Ascending aorta (tissue), 2 donors: ENCODE measurements around the gene NEK6. TPM values are rescaled to one million over a fixed set of nuclear protein-coding genes. Genes with fewer than 3 reads are reported as not detected.

Source experiments
- DNase-seq, 2 donors: peaks; one replicate each; pipeline ENCODE4 v3.0.0-alpha.2; 2019; ENCODE audit warnings: low spot score in 2 of 2
- H3K27ac ChIP-seq, 2 donors: fragments of 200-600 bp; sonication (generic); one replicate each; pipeline ENCODE4 v1.5.1; 2016 to 2017; ENCODE audit warnings: mild to moderate bottlenecking in 1 of 2
- H3K27me3 ChIP-seq: fragments of 200-600 bp; sonication (generic); one replicate; pipeline ENCODE4 v1.5.1; 2017
- H3K36me3 ChIP-seq, 2 donors: fragments of 200-600 bp; sonication (generic); one replicate each; pipeline ENCODE4 v1.5.1; 2016
- H3K4me1 ChIP-seq, 2 donors: fragments of 200-600 bp; sonication (generic); one replicate each; pipeline ENCODE4 v1.5.1; 2016 to 2017; ENCODE audit warnings: mild to moderate bottlenecking in 1 of 2
- H3K4me3 ChIP-seq, 2 donors: fragments of 200-600 bp; sonication (generic); one replicate each; pipeline ENCODE4 v1.5.1; 2016 to 2017; ENCODE audit warnings: mild to moderate bottlenecking in 1 of 2
- H3K9me3 ChIP-seq, 2 donors: fragments of 200-600 bp; sonication (generic); one replicate each; pipeline ENCODE4 v1.5.1; 2016
- CTCF ChIP-seq, 3 experiments: fragments of 200-600 bp in 2 of 3; fragments of 450-650 bp in 1 of 3; sonication (generic) in 2 of 3; IDR thresholded peaks; one replicate each; pipeline ENCODE4 v1.5.1; 2016 to 2019; ENCODE audit warnings: antibody characterized with exemption in 3 of 3, mild to moderate bottlenecking in 1 of 3, moderate library complexity in 1 of 3
- intact Hi-C: fragments of 100-400 bp; cut with DNase I; formaldehyde crosslinking; loops from one replicate; pipeline ENCODE4 v1.15.1; 2023
- total RNA-seq: library from RNA; depleted of rRNA; stranded (reverse); fragments of >200 nt; gene quantifications from one replicate; pipeline ENCODE4 v1.1.0, GENCODE V29; 2016

The NEK6 gene
- total RNA-seq, 1 donor from 2014 or later = 6.7 TPM

- TF ChIP-seq CTCF (IDR thresholded peaks at IDR 0.05) = no peak
- H3K36me3 ChIP-seq = peaks cover 84 to 95% of the 10 kb centered on the region in 2 donors
- DNase-seq = no peak
Observed at GRCh38 chr9:124351672-124352468, 94.1 kb downstream of the NEK6 start.

GRCh38 chr9:124352616-124353015 lies 94.9 kb downstream of the NEK6 start:
- no peak for TF ChIP-seq CTCF (IDR thresholded peaks at IDR 0.05)
- Histone ChIP-seq H3K27me3 (no peaks in the 10 kb centered on the region), H3K4me1 (no peaks in the 10 kb centered on the region), H3K4me3 (no peak overlapping the region), H3K36me3 (peaks cover 77 to 90% of the 10 kb centered on the region in 2 donors), H3K9me3 (no peaks in the 10 kb centered on the region), H3K27ac (no peak overlapping the region)
- DNase-seq = no peak
- intact Hi-C loops = no loop called here

More at GRCh38 chr9:124351672-124352468, 94.1 kb downstream of the NEK6 start:
- H3K4me1 ChIP-seq = no peaks in the 10 kb centered on the region
- H3K4me3 ChIP-seq = no peak overlapping the region
- no peak overlapping the region for H3K27ac ChIP-seq
- H3K27me3 ChIP-seq = no peaks in the 10 kb centered on the region
- H3K9me3 ChIP-seq = no peaks in the 10 kb centered on the region
- intact Hi-C loops = no loop called here

- Histone ChIP-seq H3K36me3 (peaks cover 71 to 83% of the 10 kb centered on the region in 2 donors), H3K4me3 (no peak overlapping the region), H3K27me3 (no peaks in the 10 kb centered on the region), H3K9me3 (no peaks in the 10 kb centered on the region), H3K27ac (no peak overlapping the region), H3K4me1 (no peaks in the 10 kb centered on the region)
- intact Hi-C loops = no loop called here
- no peak for TF ChIP-seq CTCF (IDR thresholded peaks at IDR 0.05)
- DNase-seq = no peak
Observed at GRCh38 chr9:124353166-124353768, 95.5 kb downstream of the NEK6 start.

- no peak for TF ChIP-seq CTCF (IDR thresholded peaks at IDR 0.05)
- Histone ChIP-seq H3K4me3 (no peak overlapping the region), H3K27ac (no peak overlapping the region), H3K4me1 (no peaks in the 10 kb centered on the region), H3K9me3 (no peaks in the 10 kb centered on the region), H3K27me3 (no peaks in the 10 kb centered on the region), H3K36me3 (peaks cover 65 to 77% of the 10 kb centered on the region in 2 donors)
- intact Hi-C loops = no loop called here
- no peak for DNase-seq
Observed at GRCh38 chr9:124353811-124354274, 96.1 kb downstream of the NEK6 start.

- DNase-seq = peak in 1 of 2 donors; percentile 62
- Histone ChIP-seq H3K36me3 (peaks cover 62 to 74% of the 10 kb centered on the region in 2 donors), H3K4me3 (no peak overlapping the region), H3K27me3 (no peaks in the 10 kb centered on the region), H3K9me3 (no peaks in the 10 kb centered on the region), H3K27ac (no peak overlapping the region), H3K4me1 (no peaks in the 10 kb centered on the region)
- no peak for TF ChIP-seq CTCF (IDR thresholded peaks at IDR 0.05)
- intact Hi-C loops = no loop called here
Observed at GRCh38 chr9:124354346-124355038, 96.7 kb downstream of the NEK6 start.
